ENCODE measurements around the gene PPFIA3.

The PPFIA3 gene

GRCh38 chr19:49080392-49080791 lies 39.0 kb upstream of the PPFIA3 start:
- no peak overlapping the region for H3K4me3 ChIP-seq (replicated peaks; ENCODE audit: low read depth, low read length)
- no peak for TF ChIP-seq CTCF (IDR thresholded peaks at IDR 0.05; ENCODE audit: insufficient read depth, low read length, poor library complexity, severe bottlenecking)
- no peak for DNase-seq (ENCODE audit: extremely low read depth, insufficient read length)
- no peaks in the 10 kb centered on the region for H3K27me3 ChIP-seq (replicated peaks; ENCODE audit: control insufficient read depth, insufficient read depth, low read length)
- H3K36me3 ChIP-seq (ENCODE audit: control insufficient read depth, insufficient read depth, low read length), result no peaks in the 10 kb centered on the region

GRCh38 chr19:49081273-49081672 lies 38.1 kb upstream of the PPFIA3 start:
- Histone ChIP-seq H3K4me3 (replicated peaks; ENCODE audit: low read depth, low read length) (no peak overlapping the region), H3K36me3 (ENCODE audit: control insufficient read depth, insufficient read depth, low read length) (no peaks in the 10 kb centered on the region), H3K27me3 (replicated peaks; ENCODE audit: control insufficient read depth, insufficient read depth, low read length) (no peaks in the 10 kb centered on the region)
- no peak for TF ChIP-seq CTCF (IDR thresholded peaks at IDR 0.05; ENCODE audit: insufficient read depth, low read length, poor library complexity, severe bottlenecking)
- DNase-seq (ENCODE audit: extremely low read depth, insufficient read length), result no peak

- peaks cover 6% of the 10 kb centered on the region for H3K36me3 ChIP-seq (ENCODE audit: control insufficient read depth, insufficient read depth, low read length)
- DNase-seq (ENCODE audit: extremely low read depth, insufficient read length), result no peak
- H3K27me3 ChIP-seq (replicated peaks; ENCODE audit: control insufficient read depth, insufficient read depth, low read length), result no peaks in the 10 kb centered on the region
- no peak for TF ChIP-seq CTCF (IDR thresholded peaks at IDR 0.05; ENCODE audit: insufficient read depth, low read length, poor library complexity, severe bottlenecking)
- H3K4me3 ChIP-seq (replicated peaks; ENCODE audit: low read depth, low read length), result peak overlapping the region; percentile 97
Measured at GRCh38 chr19:49084206-49085019, 34.9 kb upstream of the PPFIA3 start.

- DNase-seq (ENCODE audit: extremely low read depth, insufficient read length), result peak; percentile 100
- Histone ChIP-seq H3K36me3 (ENCODE audit: control insufficient read depth, insufficient read depth, low read length) (peaks cover 10% of the 10 kb centered on the region), H3K27me3 (replicated peaks; ENCODE audit: control insufficient read depth, insufficient read depth, low read length) (no peaks in the 10 kb centered on the region), H3K4me3 (replicated peaks; ENCODE audit: low read depth, low read length) (peak within 1 kb of the TSS; percentile 97)
- TF ChIP-seq CTCF (IDR thresholded peaks at IDR 0.05; ENCODE audit: insufficient read depth, low read length, poor library complexity, severe bottlenecking), result no peak
Measured at GRCh38 chr19:49085020-49085867, 34.1 kb upstream of the PPFIA3 start, which contains the start of gene SNRNP70. SNRNP70 (plus strand) TSS chr19:49085451; CDS start chr19:49086415, 964 bp downstream.

- Histone ChIP-seq H3K4me3 (replicated peaks; ENCODE audit: low read depth, low read length) (peak overlapping the region; percentile 97), H3K27me3 (replicated peaks; ENCODE audit: control insufficient read depth, insufficient read depth, low read length) (no peaks in the 10 kb centered on the region), H3K36me3 (ENCODE audit: control insufficient read depth, insufficient read depth, low read length) (peaks cover 16% of the 10 kb centered on the region)
- TF ChIP-seq CTCF (IDR thresholded peaks at IDR 0.05; ENCODE audit: insufficient read depth, low read length, poor library complexity, severe bottlenecking), result no peak
- no peak for DNase-seq (ENCODE audit: extremely low read depth, insufficient read length)
Measured at GRCh38 chr19:49085868-49086232, 33.5 kb upstream of the PPFIA3 start.
